Stimulated activated CD4-positive, alpha-beta T cell treated with anti-CD3 and anti-CD28 coated beads, Interleukin-15, amount 100 ng/mL, for 48 hours (primary cell): ENCODE measurements around the gene ZNF784.
A peak's percentile ranks its signal among the peaks of the same experiment; 100 is the strongest.

Experiments used
- DNase-seq, 2 donors: peaks; one replicate each; pipeline ENCODE4 v3.0.0-alpha.2; 2020; ENCODE audit warnings: low read depth in 2 of 2

ZNF784 gene

DNA sequence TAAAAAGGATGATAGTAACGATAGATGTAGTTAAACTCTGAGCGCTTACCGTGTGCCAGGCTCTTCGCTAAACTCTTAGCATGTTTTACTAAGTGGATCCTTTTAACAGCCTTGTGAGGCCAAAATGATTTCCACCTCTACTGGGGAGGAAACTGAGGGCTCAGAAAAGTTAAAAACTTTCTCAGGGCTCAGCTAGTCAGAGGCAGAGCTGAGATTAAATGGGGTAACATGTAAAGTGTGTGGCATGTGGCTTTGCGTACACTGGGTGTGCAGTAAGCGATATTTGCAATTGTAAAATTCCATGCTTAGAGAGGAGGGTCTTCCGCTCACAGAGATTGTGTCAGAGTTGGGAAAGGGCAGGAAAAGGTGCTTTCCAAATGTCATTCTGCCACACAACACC, 32.2 kb upstream of the ZNF784 start:
- DNase-seq, result no peak

DNA sequence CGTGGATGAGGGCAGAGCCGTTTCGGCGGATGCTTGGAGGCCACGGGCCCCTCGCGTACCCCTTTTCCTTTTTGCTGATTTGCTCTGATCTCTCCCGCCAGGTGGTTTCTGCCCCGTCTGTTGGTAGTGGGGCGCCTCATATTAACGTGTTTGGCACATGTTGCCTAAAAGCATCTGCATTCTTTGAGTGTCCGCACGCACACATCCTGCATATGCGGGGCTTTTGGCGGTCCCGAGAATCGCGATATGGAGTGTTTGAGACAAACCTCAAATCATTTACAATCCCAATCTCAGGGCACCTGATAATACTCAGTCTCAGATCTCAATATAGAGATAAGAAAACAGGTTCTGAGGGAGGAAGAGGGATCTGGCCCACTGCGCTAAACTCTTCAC, 31.3 kb upstream of the ZNF784 start:
- DNase-seq, result no peak

- DNase-seq, result peak; percentile 94 to 95
Observed at GRCh38 chr19:55654868-55655647, 30.7 kb upstream of the ZNF784 start, which contains the start of gene U2AF2. TSS of gene U2AF2 (plus strand) at chr19:55655035. CDS start at chr19:55655105, 70 bp downstream.

- peak; percentile 99 for DNase-seq
Observed at GRCh38 chr19:55654323-55654867, 30.0 kb upstream of the ZNF784 start.

DNA sequence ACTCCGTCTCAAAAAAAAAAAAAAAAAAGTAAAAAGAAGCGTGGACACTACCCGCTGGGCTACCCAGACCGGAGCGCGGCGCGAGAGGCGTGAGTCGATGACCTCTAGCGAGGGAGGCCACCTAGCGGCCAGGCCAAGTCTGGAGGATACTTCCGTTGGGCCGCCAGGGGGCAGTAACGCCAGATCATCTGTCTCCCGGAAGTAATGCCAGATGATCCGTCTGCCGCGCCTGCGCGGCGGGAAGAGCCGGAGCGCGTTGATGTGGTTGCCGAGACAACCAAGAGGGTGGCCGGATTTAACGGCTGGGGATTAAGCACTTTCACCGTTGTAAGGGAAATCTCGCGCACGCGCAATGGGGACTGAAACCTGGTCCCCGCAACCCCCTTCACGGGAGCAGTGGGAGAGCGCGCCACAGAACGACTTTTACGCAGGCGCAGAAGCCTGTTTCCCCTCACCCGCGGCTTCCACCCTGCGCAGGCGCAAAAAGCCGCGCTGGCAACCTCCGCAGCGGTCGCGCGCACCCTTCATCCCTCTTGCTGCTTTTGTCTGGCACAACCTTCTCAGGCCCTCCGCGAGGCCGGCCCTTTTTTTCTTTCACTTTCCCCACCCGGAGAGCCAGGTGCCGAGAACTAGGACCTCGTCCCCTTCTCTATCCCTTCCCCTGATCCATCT, 29.4 kb upstream of the ZNF784 start:
- DNase-seq, result peak; percentile 94

DNA sequence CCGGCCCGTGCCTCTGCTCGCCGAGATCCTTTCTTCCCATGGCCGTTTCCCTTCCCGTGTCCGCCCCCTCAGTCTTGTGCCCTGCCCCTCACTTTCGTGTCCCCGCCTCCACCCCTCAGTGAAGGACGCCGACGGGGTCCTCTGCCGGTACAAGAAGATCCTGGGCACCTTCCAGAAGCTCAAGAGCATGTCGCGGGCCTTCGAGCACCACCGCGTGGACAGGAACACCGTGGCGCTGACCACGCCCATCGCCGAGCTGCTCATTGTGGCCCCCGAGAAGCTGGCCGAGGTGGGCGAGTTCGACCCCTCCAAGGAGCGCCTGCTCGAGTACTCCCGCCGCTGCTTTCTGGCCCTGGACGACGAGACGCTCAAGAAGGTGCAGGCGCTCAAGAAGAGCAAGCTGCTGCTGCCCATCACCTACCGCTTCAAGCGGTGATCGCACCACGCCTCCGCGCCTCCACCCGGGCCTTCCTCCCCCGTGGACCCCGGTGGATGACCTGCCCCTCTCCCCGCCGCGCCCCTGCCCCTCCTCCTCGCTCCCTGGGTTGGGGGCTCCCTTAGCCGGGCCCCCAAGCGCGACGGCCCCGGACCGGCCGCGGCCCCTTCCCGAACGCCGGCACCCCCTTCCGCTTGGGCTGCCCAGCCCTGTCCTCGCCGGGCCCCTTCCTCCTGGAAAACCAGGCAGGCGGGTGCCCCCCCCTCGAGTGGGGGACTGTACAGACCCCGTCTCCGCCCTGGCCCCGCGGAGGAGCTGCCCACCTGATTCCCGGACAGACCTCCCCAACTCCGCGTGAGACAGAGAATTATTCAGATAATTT, 28.2 kb upstream of the ZNF784 start:
- no peak for DNase-seq

DNA sequence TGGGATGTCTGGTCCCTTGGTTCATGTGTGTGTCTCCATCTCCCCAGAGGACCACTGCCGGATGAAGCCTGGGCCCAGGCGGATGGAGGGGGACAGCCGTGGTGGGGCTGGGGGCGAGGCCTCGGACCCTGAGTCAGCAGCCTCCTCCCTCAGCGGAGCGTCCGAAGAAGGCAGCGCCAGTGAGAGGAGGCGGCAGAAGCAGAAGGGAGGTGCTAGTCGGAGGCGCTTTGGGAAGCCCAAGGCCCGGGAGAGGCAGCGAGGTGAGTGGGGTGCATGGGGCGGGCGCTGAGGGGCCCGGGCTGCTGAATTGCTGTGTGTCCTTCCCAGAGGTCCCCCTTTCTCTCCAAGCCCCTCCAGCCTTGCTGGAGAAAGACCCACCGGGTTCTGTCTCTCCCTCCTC, 26.9 kb upstream of the ZNF784 start:
- no peak for DNase-seq

GRCh38 chr19:55650602-55651230, 26.4 kb upstream of the ZNF784 start:
- no peak for DNase-seq

- DNase-seq, result no peak
Observed at GRCh38 chr19:55650126-55650557, 25.8 kb upstream of the ZNF784 start.

- no peak for DNase-seq
Observed at GRCh38 chr19:55649268-55650125, 25.1 kb upstream of the ZNF784 start.

DNA sequence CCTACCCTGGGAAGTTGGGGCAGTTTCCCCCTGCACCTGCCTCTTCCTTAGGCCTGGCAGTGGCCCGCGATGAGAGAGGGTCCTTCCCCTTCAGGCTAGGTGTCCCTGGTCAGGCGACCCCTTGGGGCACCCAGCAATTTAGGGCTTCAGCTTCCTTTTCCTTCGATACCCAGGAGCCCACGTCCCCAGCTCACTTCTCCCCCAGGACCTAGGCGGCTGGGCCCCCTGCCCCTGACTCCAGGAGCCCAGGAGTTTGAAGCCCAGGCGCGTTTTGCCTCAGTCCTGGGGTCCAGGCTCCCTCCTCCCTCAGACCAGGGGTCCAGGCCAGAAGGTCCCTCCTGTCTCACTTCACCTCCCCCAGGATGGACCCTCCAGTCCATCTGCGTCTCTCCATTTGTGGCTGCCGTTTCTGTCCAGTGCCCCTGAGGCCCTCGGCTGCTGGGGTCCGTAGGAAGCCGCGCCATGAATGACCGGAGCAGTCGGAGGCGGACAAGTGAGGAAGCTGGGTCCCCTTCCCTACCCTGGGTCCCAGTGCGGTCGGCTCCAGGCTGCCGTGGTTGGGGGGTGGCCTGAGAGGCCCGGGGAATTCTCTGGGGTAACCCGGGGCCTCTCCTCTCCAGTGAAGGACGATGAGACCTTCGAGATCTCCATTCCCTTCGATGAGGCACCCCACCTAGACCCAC, 24.4 kb upstream of the ZNF784 start:
- DNase-seq, result no peak

DNA sequence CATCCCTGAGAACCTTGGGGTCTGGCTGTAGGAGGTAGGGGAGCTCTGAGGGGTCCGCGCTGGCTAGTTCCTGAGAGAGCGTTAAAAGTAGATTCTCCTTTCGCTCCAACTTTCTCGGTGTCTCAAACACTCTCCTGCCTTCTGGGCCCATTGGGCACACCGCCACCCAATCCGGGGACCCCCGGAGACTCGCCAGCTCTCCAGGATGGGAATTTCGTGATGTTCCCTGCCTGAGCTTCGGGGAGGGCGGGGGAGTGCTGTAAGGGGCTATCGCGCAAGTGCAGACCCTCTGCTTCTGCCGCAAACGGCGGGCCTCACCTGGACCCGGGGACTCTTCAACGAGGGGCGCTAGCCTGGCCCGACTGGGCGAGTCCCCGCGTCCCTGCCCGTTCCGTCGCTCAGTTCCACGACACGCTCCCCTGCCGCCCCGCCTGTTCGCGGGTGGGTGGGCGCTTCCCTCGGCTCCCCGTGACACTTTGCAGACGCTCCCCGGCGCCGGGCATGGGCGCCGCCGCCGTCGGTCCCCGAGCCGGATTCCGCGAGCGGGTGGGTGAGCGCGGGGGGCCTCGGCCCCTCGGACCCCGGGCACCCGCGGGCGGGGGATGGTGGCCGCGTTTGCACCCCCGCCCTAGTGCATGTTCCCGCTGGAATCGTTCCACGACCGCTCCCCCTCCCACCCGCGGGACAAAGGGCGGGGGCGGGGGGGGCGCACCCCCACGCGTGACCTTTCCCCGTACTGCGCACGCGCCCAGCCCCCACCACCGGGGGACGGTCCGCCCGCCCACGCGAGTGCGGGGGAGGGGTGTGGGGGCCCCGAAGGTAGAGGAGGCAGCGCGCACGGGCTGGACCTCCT, 23.6 kb upstream of the ZNF784 start, which contains the start of gene CCDC106:
Gene CCDC106 (plus strand): TSS at position 481 of the 853 bp plus-strand sequence. CDS start 835 bp downstream, outside the sequence.
- DNase-seq, result no peak

DNA sequence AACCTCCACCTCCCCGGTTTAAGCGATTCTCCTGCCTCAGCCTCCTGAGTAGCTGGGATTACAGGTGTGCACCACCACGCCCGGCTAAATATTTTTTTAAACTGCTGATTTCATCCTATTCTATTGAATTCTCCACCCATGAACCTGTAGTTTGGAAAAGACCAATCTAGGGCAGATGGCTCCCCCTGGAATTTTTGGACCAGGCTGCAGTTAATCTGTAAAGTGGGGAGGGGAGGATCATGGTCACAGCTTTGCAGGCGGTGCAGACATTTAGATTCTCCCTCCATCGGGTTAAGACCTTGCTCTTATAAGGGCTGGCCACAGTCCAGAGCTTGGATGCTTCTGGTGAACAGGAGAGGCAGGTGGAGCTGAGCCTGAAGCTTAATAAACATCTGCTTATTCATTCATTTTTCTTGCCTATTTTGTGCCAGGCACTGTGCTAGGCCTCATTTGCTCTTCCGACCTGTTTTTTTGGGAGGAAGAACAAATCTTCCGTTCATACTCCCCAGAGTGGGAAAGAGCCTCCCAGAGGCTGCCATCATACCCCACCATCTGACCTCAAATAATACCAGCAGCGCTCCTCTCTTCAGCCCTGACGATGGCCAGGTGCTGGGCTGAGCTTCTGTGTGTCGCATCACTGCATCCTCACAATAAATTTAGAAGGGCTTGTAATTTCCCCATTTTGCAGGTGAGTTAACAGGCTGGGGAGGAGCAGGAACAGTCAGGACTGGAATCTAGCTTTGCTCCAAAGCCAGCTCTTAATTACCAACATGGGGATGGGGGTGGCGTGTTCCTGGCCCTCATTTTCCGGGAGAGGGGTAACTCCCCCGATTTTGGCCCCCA, 22.7 kb upstream of the ZNF784 start:
- no peak for DNase-seq

GRCh38 chr19:55645512-55645881, 21.1 kb upstream of the ZNF784 start:
- DNase-seq, result no peak

GRCh38 chr19:55644842-55645511, 20.6 kb upstream of the ZNF784 start:
- DNase-seq, result no peak

DNA sequence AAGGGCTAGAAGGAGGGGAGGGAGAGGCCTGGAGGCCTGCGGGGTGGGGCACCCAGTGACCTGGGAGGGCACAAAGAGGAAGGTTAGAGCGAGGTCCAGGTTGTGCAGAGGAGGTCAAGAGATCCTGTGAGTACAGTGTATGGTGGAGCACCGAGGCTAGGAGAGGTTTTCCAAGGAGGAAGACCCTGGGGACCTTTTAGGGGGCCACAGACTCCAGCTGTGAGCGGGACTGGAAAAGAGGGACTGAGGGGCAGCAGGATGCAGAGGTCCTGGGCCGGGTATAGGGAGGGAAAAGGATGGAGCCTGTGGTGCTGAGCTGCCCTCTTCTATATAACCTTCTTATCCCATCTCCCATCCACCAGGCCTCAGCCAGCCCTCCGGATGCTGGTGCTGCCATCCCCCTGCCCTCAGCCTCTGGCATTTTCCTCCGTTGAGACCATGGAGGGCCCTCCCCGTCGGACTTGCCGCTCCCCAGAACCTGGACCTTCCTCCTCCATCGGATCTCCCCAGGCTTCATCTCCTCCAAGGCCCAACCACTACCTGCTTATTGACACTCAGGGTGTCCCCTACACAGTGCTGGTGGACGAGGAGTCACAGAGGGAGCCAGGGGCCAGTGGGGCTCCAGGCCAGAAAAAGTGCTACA, 19.9 kb upstream of the ZNF784 start:
- no peak for DNase-seq

DNA sequence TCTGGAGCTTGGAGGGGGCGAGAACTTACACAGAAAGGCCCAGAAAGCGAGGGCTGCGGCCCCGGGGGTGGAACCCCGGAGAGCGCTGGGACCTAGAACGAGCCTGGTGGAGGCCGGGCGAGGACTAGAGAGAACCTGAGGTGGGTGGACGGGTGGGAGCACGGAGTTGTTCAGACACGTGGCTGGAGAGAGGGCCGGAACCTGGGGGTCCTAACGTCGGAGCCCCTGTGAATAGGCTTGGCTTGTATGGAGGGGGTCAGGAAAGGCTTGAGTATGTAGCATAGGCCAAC, 19.5 kb upstream of the ZNF784 start:
- DNase-seq, result no peak
